H9 (cell line): ENCODE results near the gene ERC2. TPM values are rescaled to one million over a fixed set of nuclear protein-coding genes. Genes with fewer than 3 reads are reported as not detected.

ENCODE experiments used
- DNase-seq: peaks from one replicate; pipeline ENCODE4 v3.0.0-alpha.2; 2017
- H2AFZ ChIP-seq: one replicate; pipeline ENCODE4 v1.6.1; 2013; ENCODE audit warnings: mild to moderate bottlenecking, low read length, control low read depth, moderate library complexity
- H2AK5ac ChIP-seq: 2 replicates; pipeline ENCODE4 v1.6.1; 2013; ENCODE audit warnings: low read length, control low read depth, mixed read lengths; ENCODE audit not compliant: insufficient read length
- H2BK120ac ChIP-seq: one replicate; pipeline ENCODE4 v1.6.1; 2013; ENCODE audit warnings: low read depth, mild to moderate bottlenecking, low read length, control low read depth, inconsistent platforms; ENCODE audit not compliant: poor library complexity, severe bottlenecking
- H2BK12ac ChIP-seq: 2 replicates; pipeline ENCODE4 v1.6.1; 2013; ENCODE audit warnings: low read length, control low read depth, mixed read lengths, low read depth; ENCODE audit not compliant: insufficient read length
- H2BK15ac ChIP-seq: 2 replicates; pipeline ENCODE4 v1.6.1; 2013; ENCODE audit warnings: low read depth, low read length, control low read depth
- H2BK20ac ChIP-seq: one replicate; pipeline ENCODE4 v1.6.1; 2013; ENCODE audit warnings: low read depth, mild to moderate bottlenecking, low read length, control low read depth, inconsistent platforms; ENCODE audit not compliant: poor library complexity, severe bottlenecking
- H2BK5ac ChIP-seq: 2 replicates; pipeline ENCODE4 v1.6.1; 2013; ENCODE audit warnings: low read length, control low read depth, mixed read lengths; ENCODE audit not compliant: insufficient read length
- H3K14ac ChIP-seq: 2 replicates; pipeline ENCODE4 v1.6.1; 2013; ENCODE audit warnings: low read length, control low read depth; ENCODE audit not compliant: insufficient read depth
- H3K18ac ChIP-seq: 2 replicates; pipeline ENCODE4 v1.6.1; 2013; ENCODE audit warnings: low read depth, mild to moderate bottlenecking, mixed read lengths, low read length, control low read depth; ENCODE audit not compliant: insufficient read length
- H3K23ac ChIP-seq: 2 replicates; pipeline ENCODE4 v1.6.1; 2013; ENCODE audit warnings: low read length, control low read depth, mixed read lengths, low read depth; ENCODE audit not compliant: insufficient read length
- H3K23me2 ChIP-seq: 2 replicates; pipeline ENCODE4 v1.6.1; 2013; ENCODE audit warnings: low read depth, mild to moderate bottlenecking, mixed read lengths, low read length, control low read depth; ENCODE audit not compliant: insufficient read length, poor library complexity, severe bottlenecking
- H3K27ac ChIP-seq: 2 replicates; pipeline ENCODE4 v1.5.1; 2013; ENCODE audit warnings: low read length, control low read depth, mixed read lengths, low read depth; ENCODE audit not compliant: insufficient read length
- H3K27me3 ChIP-seq: 2 replicates; pipeline ENCODE4 v1.6.1; 2013; ENCODE audit warnings: low read length, control low read depth, inconsistent platforms; ENCODE audit not compliant: insufficient read depth
- H3K4ac ChIP-seq: 2 replicates; pipeline ENCODE4 v1.6.1; 2013; ENCODE audit warnings: low read depth, mild to moderate bottlenecking, control low read depth, inconsistent platforms, low read length, moderate library complexity
- H3K4me1 ChIP-seq: 2 replicates; pipeline ENCODE4 v1.6.1; 2013; ENCODE audit warnings: low read length, control low read depth, inconsistent platforms; ENCODE audit not compliant: insufficient read depth
- H3K4me2 ChIP-seq: 2 replicates; pipeline ENCODE4 v1.6.1; 2013; ENCODE audit warnings: low read length, control low read depth, mixed read lengths; ENCODE audit not compliant: insufficient read length, insufficient read depth
- H3K56ac ChIP-seq: 2 replicates; pipeline ENCODE4 v1.6.1; 2013; ENCODE audit warnings: low read depth, mild to moderate bottlenecking, mixed read lengths, low read length, control low read depth; ENCODE audit not compliant: insufficient read length
- H3K79me1 ChIP-seq: 2 replicates; pipeline ENCODE4 v1.6.1; 2013; ENCODE audit warnings: low read depth, mild to moderate bottlenecking, moderate library complexity, low read length, control low read depth, inconsistent platforms; ENCODE audit not compliant: insufficient read depth, poor library complexity, severe bottlenecking
- H3K79me2 ChIP-seq: 2 replicates; pipeline ENCODE4 v1.6.1; 2013; ENCODE audit warnings: low read length, control low read depth, inconsistent platforms; ENCODE audit not compliant: insufficient read depth
- H3K9ac ChIP-seq: 2 replicates; pipeline ENCODE4 v1.6.1; 2013; ENCODE audit warnings: low read length, control low read depth, mixed read lengths; ENCODE audit not compliant: insufficient read length; ENCODE audit errors: extremely low read depth
- H3K9me3 ChIP-seq: one replicate; pipeline ENCODE4 v1.6.1; 2013; ENCODE audit warnings: low read depth, low read length, inconsistent platforms; ENCODE audit not compliant: control insufficient read depth
- H3T11ph ChIP-seq: one replicate; pipeline ENCODE4 v1.6.1; 2013; ENCODE audit warnings: mild to moderate bottlenecking, low read length, control low read depth, inconsistent platforms
- H4K20me1 ChIP-seq: one replicate; pipeline ENCODE4 v1.6.1; 2013; ENCODE audit not compliant: control insufficient read depth, insufficient read length, insufficient read depth
- H4K5ac ChIP-seq: 2 replicates; pipeline ENCODE4 v1.6.1; 2013; ENCODE audit warnings: low read depth, mild to moderate bottlenecking, mixed read lengths, low read length, control low read depth; ENCODE audit not compliant: insufficient read length
- H4K8ac ChIP-seq: replicated peaks from 2 replicates; pipeline ENCODE4 v1.6.1; 2013; ENCODE audit warnings: low read length, control low read depth, mixed read lengths, low read depth; ENCODE audit not compliant: insufficient read length
- H4K91ac ChIP-seq: 2 replicates; pipeline ENCODE4 v1.6.1; 2013; ENCODE audit warnings: low read depth, mild to moderate bottlenecking, moderate library complexity, mixed read lengths, low read length, control low read depth; ENCODE audit not compliant: insufficient read length
- H3K27ac Mint-ChIP-seq, 3 experiments: 2 replicates in 2 of 3; 3 replicates in 1 of 3; pipeline ENCODE4 v1.8.0; 2020 to 2021; ENCODE audit warnings: mixed read lengths in 3 of 3, mild to moderate bottlenecking in 1 of 3, moderate library complexity in 1 of 3
- H3K27me3 Mint-ChIP-seq: 2 replicates; pipeline ENCODE4 v1.8.0; 2021; ENCODE audit warnings: low read depth, mild to moderate bottlenecking, moderate library complexity, mixed read lengths
- H3K36me3 Mint-ChIP-seq, 3 experiments: 2 replicates in 2 of 3; 3 replicates in 1 of 3; pipeline ENCODE4 v1.8.0; 2020 to 2021; ENCODE audit warnings: low read depth in 3 of 3, mixed read lengths in 3 of 3; ENCODE audit not compliant: insufficient read depth in 1 of 3
- H3K4me1 Mint-ChIP-seq, 2 experiments: 2 replicates each; pipeline ENCODE4 v1.8.0; 2020; ENCODE audit warnings: mixed read lengths in 2 of 2
- H3K4me3 Mint-ChIP-seq, 2 experiments: 2 replicates in 1 of 2; 3 replicates in 1 of 2; pipeline ENCODE4 v1.8.0; 2020 to 2021; ENCODE audit warnings: mild to moderate bottlenecking in 2 of 2, mixed read lengths in 2 of 2, moderate library complexity in 1 of 2
- H3K9me3 Mint-ChIP-seq, 2 experiments: 2 replicates in 1 of 2; 3 replicates in 1 of 2; pipeline ENCODE4 v1.8.0; 2020; ENCODE audit warnings: mild to moderate bottlenecking in 2 of 2, mixed read lengths in 2 of 2, moderate library complexity in 1 of 2
- CTCF ChIP-seq: fragments of 200-600 bp; sonication (generic); conservative IDR thresholded peaks from 3 replicates; pipeline ENCODE4 v1.8.0; 2021; ENCODE audit warnings: antibody characterized with exemption, mild to moderate bottlenecking
- WGBS: extraction: QIAGEN DNeasy Blood & Tissue Kit; methylation state at CpG from one replicate; pipeline ENCODE4 v1.1.7; 2013; ENCODE audit warnings: missing lambda C conversion rate, low lambda C conversion rate, mixed read lengths; ENCODE audit not compliant: insufficient read length; ENCODE audit errors: extremely low coverage; 5-methylcytosine and 5-hydroxymethylcytosine counted together
- total RNA-seq: library from RNA; stranded (reverse); gene quantifications from 2 replicates; pipeline ENCODE4 v1.2.1, GENCODE V29; 2021

The ERC2 gene
- total RNA-seq, 1 experiment from 2014 or later: 15.4 TPM

DNA sequence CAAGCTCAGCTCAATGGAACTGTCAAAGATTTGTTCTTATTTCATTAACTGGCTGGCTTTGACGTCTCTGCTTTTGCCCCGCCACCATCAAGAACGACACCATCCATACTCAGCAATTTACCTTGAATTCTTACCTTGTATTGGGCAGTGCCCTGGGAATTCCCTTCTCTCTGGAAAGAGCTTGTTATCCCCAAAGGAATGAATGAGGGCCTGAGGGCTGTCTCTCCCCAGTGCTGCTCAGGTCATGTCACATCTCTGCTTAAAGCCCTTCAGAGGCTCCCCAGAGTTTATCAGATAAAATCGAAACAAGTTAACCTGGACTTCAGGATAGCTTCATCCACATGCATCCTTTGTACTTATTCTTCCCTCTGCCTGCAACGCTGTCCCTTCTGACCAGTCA is 975.3 kb downstream of the ERC2 start:
- Mint-ChIP-seq H3K4me1 (peaks cover 20 to 22% of the 10 kb centered on the region in 2 experiments), H3K27me3 (peaks cover 53% of the 10 kb centered on the region), H3K27ac (no peak overlapping the region), H3K4me3 (no peak overlapping the region), H3K36me3 (peaks cover 0 to 2% (median 0%) of the 10 kb centered on the region in 3 experiments; a peak in 1 of 7 replicates), H3K9me3 (no peaks in the 10 kb centered on the region)
- H2BK15ac ChIP-seq: no peak overlapping the region
- H2AFZ ChIP-seq: no peak overlapping the region
- H3K27ac ChIP-seq: no peak overlapping the region
- H4K8ac ChIP-seq: no peak overlapping the region
- no peak overlapping the region for H2BK20ac ChIP-seq
- peaks cover 22% of the 10 kb centered on the region; the same call in 1 of the 2 replicates for H3K27me3 ChIP-seq
- no peak overlapping the region for H2BK5ac ChIP-seq
- no peak overlapping the region for H3K23ac ChIP-seq
- no peaks in the 10 kb centered on the region; the same call in 1 of the 2 replicates for H3K4me1 ChIP-seq
- no peak for DNase-seq
- H3K14ac ChIP-seq: no peak overlapping the region
- H3K56ac ChIP-seq: no peak overlapping the region
- no CpG with 5 or more reads among the region's 5 CpGs for WGBS
- no peak overlapping the region for H3K18ac ChIP-seq
- no peaks in the 10 kb centered on the region for H3K79me1 ChIP-seq
- no peak overlapping the region for H4K91ac ChIP-seq
- H3K23me2 ChIP-seq: peaks cover 16% of the 10 kb centered on the region
- H3K9me3 ChIP-seq: no peaks in the 10 kb centered on the region
- no peak overlapping the region for H2BK120ac ChIP-seq
- no peak overlapping the region for H2AK5ac ChIP-seq
- H4K5ac ChIP-seq: no peak overlapping the region
- H3K79me2 ChIP-seq: no peaks in the 10 kb centered on the region
- TF ChIP-seq CTCF: no peak
- H3K4ac ChIP-seq: no peak overlapping the region
- no peak overlapping the region for H3T11ph ChIP-seq
- no peak overlapping the region for H2BK12ac ChIP-seq
- H3K9ac ChIP-seq: no peak overlapping the region
- no peaks in the 10 kb centered on the region for H4K20me1 ChIP-seq
- H3K4me2 ChIP-seq: no peak overlapping the region
